NCI-H345 treated with DMSO at 0.1 percent for 48 hours (cell line): Measurements from ENCODE around the gene CREB3L4.
"Not testable (repeated sequence)": the region's sequence is repeated elsewhere in the genome, so short reads cannot be mapped to it uniquely, and the experiment has no call there.

Experiments used
- DNase-seq: peaks from one replicate; lab custom pipeline; 2025; ENCODE audit not compliant: unreplicated experiment; lab: John Stamatoyannopoulos, UW

Gene CREB3L4

DNA sequence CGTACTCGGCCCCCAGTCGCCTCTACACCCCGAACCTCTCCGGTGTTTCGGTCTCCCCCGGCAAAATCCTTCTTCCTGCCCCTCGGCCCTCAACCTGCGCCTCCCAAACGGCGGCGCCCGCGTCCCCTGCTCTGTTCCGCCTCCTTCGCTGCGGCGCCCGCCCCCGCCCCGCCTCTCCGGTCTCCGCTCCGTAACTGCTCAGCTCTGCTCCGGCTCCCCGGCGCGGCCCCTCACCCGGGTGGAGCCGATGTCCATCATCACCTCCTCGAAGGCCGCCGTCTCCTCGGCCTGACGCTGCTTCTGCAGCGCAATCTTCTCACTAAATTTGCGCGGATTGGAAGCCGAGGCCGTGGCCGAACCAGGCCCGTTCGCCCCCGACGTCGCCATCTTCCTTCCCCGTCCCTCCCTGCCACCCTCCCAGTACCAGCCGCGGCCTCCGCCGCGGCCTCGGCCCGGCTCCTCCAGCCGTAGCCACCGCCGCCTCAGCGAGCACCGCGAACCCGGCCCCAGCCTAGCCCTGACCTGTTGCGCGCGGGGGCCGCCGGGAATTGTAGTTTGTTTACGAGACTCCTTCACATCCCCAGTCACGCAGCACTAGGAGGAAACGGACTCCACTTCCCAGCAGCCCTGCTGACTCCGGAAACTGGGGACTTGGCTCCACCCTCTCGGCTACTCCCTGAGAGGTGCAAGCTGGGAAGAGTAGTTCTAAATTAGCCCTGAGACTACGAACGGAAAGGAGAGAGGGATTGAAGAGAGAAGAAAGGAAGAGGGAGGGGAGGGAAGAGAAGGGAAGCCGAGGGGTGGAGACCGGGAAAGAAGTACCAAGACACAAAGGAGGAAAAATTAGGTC lies 9.4 kb upstream of the CREB3L4 start, which contains the start of gene CRTC2:
TSS of gene CRTC2 (minus strand) at position 502 of the 850 bp plus-strand sequence. CDS start at position 387, 115 bp downstream.
- peak; percentile 100 for DNase-seq

DNA sequence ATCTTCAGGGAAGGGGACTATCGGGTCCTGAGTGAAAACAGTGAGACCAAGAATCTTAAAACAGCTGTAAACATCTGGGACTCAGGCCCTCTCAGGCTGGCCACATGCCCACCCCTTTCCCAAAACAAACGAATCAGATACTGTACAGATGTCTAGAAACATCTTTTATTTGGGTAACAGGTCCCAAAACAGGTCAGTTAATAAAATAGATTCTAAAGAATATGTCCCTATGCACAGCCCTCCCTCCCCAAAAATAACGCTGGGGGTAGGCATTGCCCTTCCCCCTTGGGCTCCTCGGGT lies 8.8 kb upstream of the CREB3L4 start:
- no peak for DNase-seq

DNA sequence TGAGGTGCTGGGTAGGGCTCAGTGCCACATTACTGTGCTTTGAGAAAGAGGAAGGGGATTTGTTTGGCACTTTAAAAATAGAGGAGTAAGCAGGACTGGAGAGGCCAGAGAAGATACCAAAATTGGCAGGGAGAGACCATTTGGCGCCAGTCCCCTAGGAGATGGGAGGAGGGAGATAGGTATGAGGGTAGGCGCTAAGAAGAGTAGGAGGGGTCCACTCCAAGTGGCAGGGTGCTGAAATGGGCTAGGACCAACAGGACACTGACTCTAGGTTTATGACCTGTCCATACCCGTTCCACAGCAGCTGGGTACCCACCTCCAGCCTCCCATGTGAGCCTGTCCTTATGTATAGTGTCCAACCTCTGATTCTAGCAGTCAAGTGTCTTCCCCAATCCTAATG lies 8.2 kb upstream of the CREB3L4 start:
- no peak for DNase-seq

DNA sequence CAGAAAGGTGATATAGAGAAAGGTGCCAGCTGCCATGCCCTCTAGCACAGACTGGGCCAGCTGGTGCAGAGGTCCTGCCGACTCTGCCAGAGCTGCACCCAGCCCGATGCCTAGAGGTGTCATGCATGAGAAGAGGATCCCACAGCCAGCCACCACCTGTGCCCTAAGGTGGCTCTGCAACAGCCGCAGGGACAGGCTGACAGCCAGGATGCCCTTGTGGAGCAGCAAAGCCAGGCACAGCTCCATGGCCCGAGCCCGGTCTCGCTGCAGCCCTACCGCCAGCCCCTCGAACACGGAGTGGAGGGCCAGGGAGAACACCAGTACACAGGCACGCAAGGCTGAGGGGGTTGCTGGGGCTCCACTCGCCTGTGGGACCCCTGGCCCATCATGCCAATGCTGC lies 7.5 kb upstream of the CREB3L4 start:
- no peak for DNase-seq

DNA sequence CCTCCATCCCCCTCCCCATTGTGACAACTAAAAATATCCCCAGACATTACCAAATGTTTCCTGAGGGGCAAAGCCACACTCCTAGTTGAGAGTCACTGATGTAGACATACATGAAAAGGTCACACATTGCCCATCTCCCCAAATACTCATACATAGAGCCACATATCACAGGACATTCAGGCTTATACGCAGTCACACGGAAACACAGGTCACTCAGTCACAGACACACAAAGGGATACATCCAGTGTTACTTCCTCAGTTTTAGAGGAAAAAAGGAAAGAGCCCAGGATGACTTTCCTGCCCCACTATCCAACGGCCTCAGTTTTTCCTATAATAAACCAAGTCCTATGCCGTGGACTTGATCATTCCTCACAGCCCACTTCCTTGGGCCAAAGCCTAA lies 6.3 kb upstream of the CREB3L4 start:
- DNase-seq = no peak

DNA sequence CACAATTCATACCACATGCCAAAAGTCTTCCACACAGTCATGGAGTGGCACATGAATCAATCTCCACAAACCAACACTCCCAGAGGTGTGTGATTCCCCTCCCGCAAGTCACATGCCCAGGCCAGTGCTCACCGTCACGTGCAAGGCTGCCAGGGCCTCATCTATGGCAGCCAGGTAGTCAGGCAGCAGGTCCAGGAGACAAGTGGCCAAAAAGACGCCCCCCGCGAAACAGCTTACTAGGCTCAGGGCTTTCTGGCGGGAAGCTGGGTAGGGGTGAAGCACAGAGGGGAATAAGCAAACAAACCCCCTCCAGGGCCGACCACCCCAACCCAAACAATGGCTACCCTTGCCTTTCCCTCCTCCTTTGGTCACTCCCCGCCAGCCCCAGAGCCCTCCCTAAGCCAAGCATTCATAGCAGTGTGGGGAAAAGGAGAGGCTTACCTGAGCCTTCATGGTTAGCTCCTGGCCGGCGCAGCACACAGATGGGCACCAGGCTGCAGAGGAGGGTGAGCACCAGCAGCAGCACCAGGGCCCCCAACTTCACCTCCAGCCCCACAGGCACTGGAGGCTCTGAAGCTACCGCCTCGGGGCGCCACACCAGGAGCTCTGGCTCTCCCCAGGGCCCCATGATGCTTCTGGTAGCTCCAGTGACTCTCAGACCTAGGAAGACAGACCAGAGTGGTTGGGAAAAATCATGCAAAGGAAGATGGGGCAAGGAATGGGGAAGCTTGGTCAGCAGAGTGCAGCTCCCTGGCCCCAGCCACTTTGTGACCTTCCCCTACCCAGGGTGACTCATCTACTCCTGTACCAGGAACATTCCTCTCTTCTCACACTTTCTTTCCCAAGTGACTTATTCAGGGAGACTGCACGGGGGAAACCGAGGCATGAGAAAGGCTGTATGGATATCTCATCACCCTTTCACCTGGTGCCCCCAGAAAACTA lies 5.3 kb upstream of the CREB3L4 start:
- DNase-seq = no peak

DNA sequence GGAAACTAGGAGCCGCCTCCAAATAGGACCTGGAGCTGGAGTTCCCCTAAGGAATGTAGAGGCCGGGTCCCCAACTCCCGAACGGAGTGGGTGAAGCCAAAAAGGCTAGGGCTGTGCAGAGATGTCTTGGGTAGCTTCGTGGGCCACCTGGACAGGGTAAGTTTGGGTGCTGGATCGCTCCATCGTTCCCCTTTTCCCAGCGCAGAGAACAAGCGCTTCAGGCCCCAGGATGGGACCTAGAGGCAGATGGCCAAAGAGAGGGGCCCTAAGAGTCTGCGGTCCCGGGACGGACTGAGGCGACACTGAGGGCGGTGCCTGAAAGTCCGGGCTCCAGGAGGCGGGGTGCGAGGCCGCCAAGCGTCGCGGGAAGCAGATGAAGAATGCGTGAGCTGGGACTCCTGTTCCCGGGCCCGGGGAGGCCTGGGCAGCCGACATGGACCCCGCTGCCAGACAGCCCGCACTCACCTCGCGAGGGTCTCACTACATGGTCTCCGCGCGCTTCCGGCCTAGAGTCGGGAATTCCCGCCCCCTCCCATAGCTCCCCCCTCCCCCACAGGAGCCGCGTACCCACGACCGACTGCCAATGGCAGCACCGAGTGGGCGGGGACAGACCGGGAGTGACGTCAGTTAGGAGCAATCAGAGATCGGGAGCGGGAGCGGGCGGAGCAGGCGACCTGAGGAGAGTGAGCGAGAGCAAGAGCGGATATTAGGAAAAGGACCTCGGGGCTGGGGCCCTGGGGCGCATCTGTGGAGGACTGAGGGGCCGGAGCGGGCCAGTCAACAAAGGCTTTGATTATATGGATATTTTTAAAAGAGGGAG lies 4.5 kb upstream of the CREB3L4 start, which contains the start of gene SLC39A1:
TSS of gene SLC39A1 (minus strand) at position 508 of the 820 bp plus-strand sequence. CDS start 822 bp downstream, outside the sequence.
- DNase-seq = peak; percentile 99

DNA sequence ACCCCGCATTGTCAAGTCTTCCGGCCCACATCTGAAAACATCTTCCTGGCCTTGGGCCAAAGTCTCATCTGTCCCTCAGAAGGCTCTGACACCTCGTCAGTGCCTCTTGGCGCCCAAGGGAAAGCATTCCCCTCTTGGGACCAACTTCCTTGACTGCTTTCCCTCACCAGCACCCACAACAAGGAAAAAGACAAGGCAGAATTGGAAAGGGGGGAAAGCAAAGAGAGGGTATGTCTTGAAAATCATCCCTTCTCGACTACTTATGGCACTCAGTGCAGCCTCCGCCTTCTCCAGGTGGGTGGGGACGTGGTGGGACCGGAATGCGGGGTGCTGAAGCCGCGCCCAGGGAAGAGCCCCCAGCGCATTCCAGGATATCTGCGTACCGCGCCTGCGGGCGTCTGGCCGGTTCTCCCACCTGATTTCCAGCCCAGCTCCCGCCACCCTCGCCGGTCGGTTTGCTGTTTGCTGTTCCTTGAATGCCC lies 3.8 kb upstream of the CREB3L4 start:
- DNase-seq = peak; percentile 78

DNA sequence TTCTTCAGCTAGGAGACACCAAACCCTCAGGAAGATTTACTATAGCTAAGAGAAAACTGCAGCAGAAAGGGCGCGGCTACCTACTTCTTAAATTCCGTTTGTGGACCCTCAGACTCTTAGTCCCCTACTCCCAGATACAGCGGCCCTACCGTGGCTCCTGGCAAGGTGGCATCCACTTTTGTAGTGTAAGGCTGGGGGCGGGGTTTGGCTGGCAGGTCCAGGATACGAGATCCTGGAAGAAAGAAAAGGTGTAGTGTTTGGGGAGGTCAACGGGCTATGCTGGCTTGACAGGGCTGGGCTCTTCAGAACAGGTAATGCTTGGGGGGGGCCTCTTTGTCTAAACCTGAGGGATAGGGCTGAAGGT lies 280 bp downstream of the CREB3L4 start:
- DNase-seq = no peak

DNA sequence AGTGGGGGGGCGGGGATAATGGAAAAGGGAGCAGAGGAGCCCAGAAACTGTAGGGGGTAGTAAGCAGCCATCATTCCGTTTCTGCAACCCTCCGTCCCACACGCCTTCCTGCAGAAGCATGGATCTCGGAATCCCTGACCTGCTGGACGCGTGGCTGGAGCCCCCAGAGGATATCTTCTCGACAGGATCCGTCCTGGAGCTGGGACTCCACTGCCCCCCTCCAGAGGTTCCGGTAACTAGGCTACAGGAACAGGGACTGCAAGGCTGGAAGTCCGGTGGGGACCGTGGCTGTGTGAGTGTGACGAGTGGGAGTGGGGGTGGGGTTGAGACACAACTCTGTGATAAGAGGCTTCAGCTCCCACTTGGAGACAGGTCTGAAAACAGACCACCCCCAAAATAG lies 706 bp downstream of the CREB3L4 start:
- no peak for DNase-seq

DNA sequence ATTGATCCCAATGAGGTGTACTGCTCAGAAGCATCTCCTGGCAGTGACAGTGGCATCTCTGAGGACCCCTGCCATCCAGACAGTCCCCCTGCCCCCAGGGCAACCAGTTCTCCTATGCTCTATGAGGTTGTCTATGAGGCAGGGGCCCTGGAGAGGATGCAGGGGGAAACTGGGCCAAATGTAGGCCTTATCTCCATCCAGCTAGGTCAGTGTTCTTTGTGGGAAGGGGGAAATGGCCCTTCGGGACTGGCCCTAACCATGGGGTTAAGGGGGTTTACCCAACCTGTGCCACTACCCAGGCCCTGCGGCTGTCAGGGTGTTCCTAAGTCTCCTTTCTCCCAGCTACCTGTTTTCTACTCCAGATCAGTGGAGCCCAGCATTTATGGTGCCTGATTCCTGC lies 1.3 kb downstream of the CREB3L4 start:
- DNase-seq = no peak

DNA sequence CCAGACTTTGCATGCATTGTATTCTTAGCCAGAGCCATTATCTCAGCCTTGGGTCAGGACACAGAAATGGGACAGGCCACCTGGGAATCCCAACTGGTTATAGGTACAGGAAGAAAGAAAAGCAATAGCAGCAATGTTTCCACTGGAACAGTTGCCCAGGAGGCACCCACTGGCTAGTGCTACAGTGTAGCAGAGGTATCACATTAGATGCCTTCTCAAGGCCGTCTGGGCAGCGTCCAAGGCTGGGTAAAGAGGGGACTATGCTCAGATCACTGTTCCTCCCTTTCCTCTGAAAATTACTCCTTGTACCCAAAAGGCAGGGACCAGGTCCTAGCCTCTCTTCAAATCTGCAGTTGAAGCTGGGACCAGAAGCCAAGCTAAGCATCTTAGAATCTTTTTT lies 2.6 kb downstream of the CREB3L4 start:
- DNase-seq = no peak

DNA sequence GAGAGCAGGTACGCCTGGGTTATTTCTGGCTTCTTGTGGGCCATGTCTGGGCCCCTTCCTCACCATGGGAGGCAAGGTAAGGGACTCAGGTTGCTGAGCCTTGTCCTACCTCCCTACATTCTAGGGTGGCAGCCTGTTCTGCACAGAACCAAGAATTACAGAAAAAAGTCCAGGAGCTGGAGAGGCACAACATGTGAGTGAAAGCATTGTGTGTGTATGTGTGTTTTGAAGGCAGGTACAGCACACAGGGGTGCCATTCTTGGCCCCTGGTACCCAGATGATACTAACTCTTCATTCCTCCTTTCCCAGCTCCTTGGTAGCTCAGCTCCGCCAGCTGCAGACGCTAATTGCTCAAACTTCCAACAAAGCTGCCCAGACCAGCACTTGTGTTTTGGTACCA lies 5.4 kb downstream of the CREB3L4 start:
- no peak for DNase-seq

DNA sequence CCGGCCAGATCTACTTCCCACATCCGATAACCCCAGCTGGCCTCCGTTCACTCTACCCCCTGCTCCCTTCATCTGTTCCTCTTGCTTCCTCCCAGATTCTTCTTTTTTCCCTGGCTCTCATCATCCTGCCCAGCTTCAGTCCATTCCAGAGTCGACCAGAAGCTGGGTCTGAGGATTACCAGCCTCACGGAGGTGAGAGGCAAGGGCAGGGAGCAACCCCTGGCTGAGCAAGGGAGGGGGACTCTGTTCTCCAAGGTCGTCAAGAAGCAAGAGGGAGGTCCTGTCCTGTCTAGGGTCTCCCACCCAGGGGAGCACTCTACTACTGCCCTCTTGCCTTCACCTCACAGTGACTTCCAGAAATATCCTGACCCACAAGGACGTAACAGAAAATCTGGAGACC lies 5.8 kb downstream of the CREB3L4 start:
- no peak for DNase-seq

DNA sequence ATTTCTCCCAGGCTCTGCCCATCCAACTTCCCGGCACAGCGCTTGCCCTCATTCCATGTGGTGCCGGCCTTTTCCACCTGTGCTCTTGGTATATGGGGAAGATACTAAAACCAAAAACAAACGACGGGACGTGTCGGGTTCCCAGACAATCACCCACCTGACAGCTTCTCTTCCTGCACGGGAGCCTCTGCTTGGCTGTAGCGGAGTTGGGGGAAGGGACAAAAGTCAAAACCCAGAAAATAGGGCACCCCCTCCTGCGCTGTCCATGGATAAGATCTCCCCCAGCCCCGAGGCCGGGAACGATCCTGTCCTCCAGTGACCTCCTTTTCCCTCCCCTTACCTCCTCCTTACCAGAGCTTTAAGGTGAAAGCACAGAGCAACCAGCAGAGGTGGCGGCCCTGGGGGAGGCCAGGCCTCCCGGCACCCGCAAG lies 9.1 kb downstream of the CREB3L4 start:
- DNase-seq = no peak

DNA sequence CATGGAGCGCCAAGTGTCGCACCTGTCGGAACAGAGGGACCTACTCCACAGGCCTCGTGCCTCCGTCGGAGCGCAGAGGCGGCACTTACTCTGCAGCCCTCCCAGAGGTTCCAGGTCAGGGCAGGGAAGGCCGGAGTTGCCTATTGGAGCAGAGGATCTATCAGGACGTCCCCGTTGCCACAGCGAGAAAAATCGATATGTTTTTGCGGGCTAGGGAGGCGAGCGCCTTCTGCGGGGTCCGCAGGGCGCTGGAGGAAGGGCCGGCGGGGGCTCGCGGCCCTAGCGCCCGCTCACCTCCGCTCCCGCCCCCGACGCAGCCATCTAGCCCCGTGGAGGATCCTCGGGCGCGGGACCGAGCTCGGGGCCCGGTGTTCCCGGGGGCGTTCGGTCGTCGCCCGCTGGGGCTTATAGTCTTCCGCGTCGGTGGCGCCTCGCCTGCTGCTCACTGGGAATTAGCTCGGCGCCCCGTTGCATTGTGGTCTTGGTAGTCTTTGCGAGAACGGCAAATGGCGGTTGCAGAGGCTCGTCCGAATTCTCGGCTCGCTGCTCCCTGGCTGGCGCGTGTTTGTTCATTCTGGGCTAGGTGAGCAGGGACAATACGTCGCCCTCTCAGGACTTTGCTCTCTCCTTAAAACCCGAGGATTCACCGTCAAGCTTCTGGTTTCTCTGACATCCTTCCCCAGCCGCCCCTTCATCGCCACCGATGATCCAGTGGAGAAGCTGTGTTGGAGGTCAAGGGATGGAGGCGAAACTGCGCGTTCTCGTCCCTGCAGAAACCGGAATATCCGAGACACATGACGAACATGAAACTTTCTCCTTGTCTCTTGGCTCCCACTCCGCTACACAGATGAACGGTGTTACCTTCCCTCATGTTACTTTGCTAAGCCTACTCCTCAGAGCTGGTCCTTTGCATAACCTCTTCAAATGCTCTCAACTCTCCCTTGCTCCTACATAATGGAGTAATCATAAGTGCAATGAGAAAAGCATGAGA lies 9.8 kb downstream of the CREB3L4 start, which contains the start of gene JTB:
TSS of gene JTB (minus strand) at position 425 of the 991 bp plus-strand sequence. CDS start at position 3, 422 bp downstream.
- DNase-seq = peak; percentile 95

DNA sequence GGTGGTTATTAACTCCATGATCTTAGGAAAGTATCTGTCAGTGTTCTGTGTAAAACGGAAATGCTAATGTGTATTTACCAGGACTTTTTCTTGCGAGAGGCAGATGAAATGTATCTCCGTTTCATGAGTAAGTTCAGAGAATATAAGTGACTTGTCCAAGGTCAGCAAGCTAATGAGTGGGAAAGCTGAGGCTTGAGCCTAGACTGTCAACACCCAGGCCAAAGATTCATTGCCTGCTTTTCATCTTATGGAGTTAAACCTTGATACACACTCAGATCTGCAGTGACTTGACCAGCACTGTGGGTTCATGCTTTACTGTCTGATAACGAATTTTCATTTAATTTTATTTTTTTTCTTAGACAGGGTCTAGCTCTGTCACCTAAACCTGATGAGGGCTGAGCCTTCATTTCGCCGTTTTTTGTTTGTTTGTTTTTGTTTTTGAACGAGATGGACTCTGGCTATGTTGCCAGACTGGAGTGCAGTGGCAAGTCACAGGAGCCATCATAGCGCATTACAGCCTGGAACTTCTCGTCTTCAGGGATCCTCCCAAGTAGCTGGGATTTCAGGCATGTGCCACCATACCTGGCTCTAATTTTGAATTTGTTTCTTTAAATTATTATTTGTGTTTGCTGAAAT lies 10.7 kb downstream of the CREB3L4 start:
- no peak for DNase-seq

DNA sequence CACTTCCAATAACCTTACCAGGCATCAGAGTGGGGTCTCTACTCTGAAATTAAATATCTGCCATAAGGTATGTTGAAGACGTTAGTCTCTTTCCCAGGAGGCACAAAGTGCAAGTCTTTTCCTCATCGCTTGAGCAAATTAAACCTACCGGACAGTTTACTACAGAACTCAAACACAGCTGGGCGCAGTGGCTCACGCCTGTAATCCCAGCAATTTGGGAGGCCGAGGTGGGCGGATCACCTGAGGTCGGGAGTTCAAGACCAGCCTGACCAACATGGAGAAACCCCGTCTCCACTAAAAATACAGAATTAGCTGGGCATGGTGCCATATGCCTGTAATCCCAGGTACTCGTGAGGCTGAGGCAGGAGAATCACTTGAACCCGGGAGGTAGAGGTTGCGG lies 11.4 kb downstream of the CREB3L4 start:
- DNase-seq = not testable (repeated sequence)

DNA sequence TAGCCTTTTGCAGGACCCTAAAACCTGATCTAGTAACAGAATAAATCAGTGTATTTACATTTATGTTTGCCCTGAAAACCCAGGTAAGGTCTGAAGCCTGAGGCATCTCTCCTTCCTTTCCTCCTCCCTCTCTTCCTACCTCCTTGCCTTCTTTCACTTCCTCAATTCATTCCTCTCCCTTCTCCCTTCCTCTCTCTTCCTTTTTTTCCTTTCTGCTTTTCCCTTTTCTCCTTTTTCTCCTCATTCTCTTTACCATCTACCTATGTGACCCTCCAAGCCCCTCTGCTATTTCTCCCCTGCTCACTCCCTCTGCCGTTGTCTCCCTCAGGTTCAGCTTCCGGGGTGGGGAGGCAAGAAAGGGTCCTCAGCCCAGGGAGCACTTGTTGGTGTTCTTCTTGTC lies 14.0 kb downstream of the CREB3L4 start:
- not testable (repeated sequence) for DNase-seq
